HCT116 (cell line): Measurements from ENCODE around the gene AP3D1. TPM values are rescaled to one million over a fixed set of nuclear protein-coding genes. Genes with fewer than 3 reads are reported as not detected.

Experiments used
- ATAC-seq: fragments of 200-7000 bp; cut with Tn5 transposase; 2 replicates; pipeline ENCODE4 v1.9.1; 2020; ENCODE audit warnings: mild to moderate bottlenecking, moderate library complexity
- BruUV-seq: library from RNA; stranded (reverse); fragments of 400-500 nt; replicated peaks from 2 replicates; lab custom pipeline; 2021; lab: Mats Ljungman, UMichigan
- CTCF ChIA-PET: fragments of 300-600 bp; sonication (Branson Sonifier 250); formaldehyde crosslinking; loops from one replicate; lab custom pipeline; 2021; ENCODE audit warnings: antibody characterized with exemption; lab: Charles Lee
- POLR2A ChIA-PET: fragments of 300-600, 350-600 bp; sonication (Branson Sonifier 250); formaldehyde crosslinking; loops from one replicate; lab custom pipeline; 2021; ENCODE audit warnings: antibody characterized with exemption; lab: Charles Lee
- RAD21 ChIA-PET, 2 experiments: fragments of 300-600 bp; sonication (Branson Sonifier 250); formaldehyde crosslinking; loops; one replicate each; lab custom pipeline; 2023; ENCODE audit warnings: low total read pairs in 2 of 2; ENCODE audit not compliant: uncharacterized antibody in 2 of 2, unreplicated experiment in 2 of 2, low non-redundant PET in 1 of 2; lab: Charles Lee
- DNase-seq: peaks from one replicate; pipeline ENCODE4 v3.0.0-alpha.2; 2010; ENCODE audit warnings: low read depth, low spot score
- H2AFZ ChIP-seq: fragments of 200-600 bp; shearing (Covaris generic), sonication (generic); 2 replicates; pipeline ENCODE4 v1.6.1; 2017; ENCODE audit warnings: low read depth, mixed run types, mixed read lengths, antibody characterized with exemption, low read length; ENCODE audit not compliant: poor library complexity, severe bottlenecking
- H3K27ac ChIP-seq: 2 replicates; pipeline ENCODE4 v1.5.1; 2012; ENCODE audit warnings: low read depth, low read length
- H3K27me3 ChIP-seq: fragments of 200-600 bp; sonication (generic); 2 replicates; pipeline ENCODE4 v1.6.1; 2016; ENCODE audit warnings: mixed run types, low read length, mixed read lengths; ENCODE audit not compliant: insufficient read depth
- H3K36me3 ChIP-seq, 2 experiments: fragments of 200-500 bp in 1 of 2; fragments of 200-600 bp in 1 of 2; sonication (Bioruptor generic) in 1 of 2; sonication (generic) in 1 of 2; 2 replicates each; pipeline versions ENCODE4 v1.5.1 to v1.6.1; 2014 to 2016; ENCODE audit warnings: low read length in 2 of 2, inconsistent platforms in 1 of 2, mixed read lengths in 1 of 2, mixed run types in 1 of 2; ENCODE audit not compliant: insufficient read depth in 2 of 2, control insufficient read depth in 1 of 2
- H3K4me1 ChIP-seq, 2 experiments: fragments of 200-600 bp in 1 of 2; sonication (generic) in 1 of 2; 2 replicates each; pipeline versions ENCODE4 v1.5.1 to v1.6.1; 2012 to 2017; ENCODE audit warnings: low read length in 2 of 2, inconsistent platforms in 1 of 2, mild to moderate bottlenecking in 1 of 2, mixed read lengths in 1 of 2, mixed run types in 1 of 2, moderate library complexity in 1 of 2; ENCODE audit not compliant: insufficient read depth in 2 of 2, control insufficient read depth in 1 of 2
- H3K4me2 ChIP-seq: fragments of 200-600 bp; sonication (generic); 2 replicates; pipeline ENCODE4 v1.6.1; 2017; ENCODE audit warnings: mixed run types, low read length, mixed read lengths
- H3K4me3 ChIP-seq, 2 experiments: fragments of 200-600 bp in 1 of 2; sonication (generic) in 1 of 2; replicated peaks in 1 of 2; 2 replicates each; pipeline ENCODE4 v1.5.1; 2011 to 2016; ENCODE audit warnings: low read length in 2 of 2, control low read depth in 1 of 2, low read depth in 1 of 2, mild to moderate bottlenecking in 1 of 2, mixed read lengths in 1 of 2, mixed run types in 1 of 2
- H3K79me2 ChIP-seq: fragments of 200-600 bp; sonication (generic); 2 replicates; pipeline ENCODE4 v1.6.1; 2017; ENCODE audit warnings: mild to moderate bottlenecking, mixed run types, low read length, moderate library complexity, mixed read lengths; ENCODE audit not compliant: insufficient read depth
- H3K9ac ChIP-seq: fragments of 200-600 bp; sonication (generic); 2 replicates; pipeline ENCODE4 v1.6.1; 2016; ENCODE audit warnings: low read length, mixed read lengths
- H3K9me2 ChIP-seq: fragments of 200-600 bp; sonication (generic), shearing (Covaris generic); 2 replicates; pipeline ENCODE4 v1.6.1; 2017; ENCODE audit warnings: mixed run types, mild to moderate bottlenecking, moderate library complexity; ENCODE audit not compliant: insufficient read depth
- H3K9me3 ChIP-seq, 2 experiments: fragments of 200-500 bp in 1 of 2; fragments of 200-600 bp in 1 of 2; sonication (Bioruptor generic) in 1 of 2; sonication (generic) in 1 of 2; 2 replicates each; pipeline ENCODE4 v1.6.1; 2014 to 2017; ENCODE audit warnings: low read length in 2 of 2, mixed read lengths in 2 of 2, inconsistent platforms in 1 of 2, low read depth in 1 of 2, mild to moderate bottlenecking in 1 of 2, mixed run types in 1 of 2, moderate library complexity in 1 of 2; ENCODE audit not compliant: control insufficient read depth in 1 of 2, insufficient read depth in 1 of 2
- H4K20me1 ChIP-seq: fragments of 200-600 bp; sonication (generic), shearing (Covaris generic); 2 replicates; pipeline ENCODE4 v1.6.1; 2017; ENCODE audit warnings: mixed run types, mild to moderate bottlenecking, moderate library complexity; ENCODE audit not compliant: insufficient read depth
- CEBPB ChIP-seq: IDR thresholded peaks from 2 replicates; pipeline ENCODE4 v1.6.1; 2012; ENCODE audit warnings: low read depth
- EGR1 ChIP-seq: IDR thresholded peaks from 2 replicates; pipeline ENCODE4 v1.6.1; 2012; ENCODE audit warnings: low read depth
- EZH2 ChIP-seq: fragments of 200-600 bp; sonication (generic); IDR thresholded peaks from 2 replicates; pipeline ENCODE4 v1.6.1; 2017; ENCODE audit warnings: antibody characterized with exemption, mixed run types
- EZH2phosphoT487 ChIP-seq: fragments of 200-600 bp; IDR thresholded peaks from 2 replicates; pipeline ENCODE4 v1.6.1; 2018; ENCODE audit warnings: antibody characterized with exemption, borderline replicate concordance
- JUND ChIP-seq: IDR thresholded peaks from 2 replicates; pipeline ENCODE4 v1.6.1; 2012
- POLR2A ChIP-seq: IDR thresholded peaks from 2 replicates; pipeline ENCODE4 v1.7.0; 2011; ENCODE audit warnings: borderline replicate concordance; ENCODE audit not compliant: insufficient read depth, insufficient read length; ENCODE audit errors: extremely low read depth
- POLR2AphosphoS5 ChIP-seq: IDR thresholded peaks from 2 replicates; pipeline ENCODE4 v1.6.1; 2011; ENCODE audit warnings: mild to moderate bottlenecking, low read depth, low read length, moderate library complexity
- RAD21 ChIP-seq: IDR thresholded peaks from 2 replicates; pipeline ENCODE4 v1.6.1; 2012; ENCODE audit warnings: low read depth, mild to moderate bottlenecking
- SIN3A ChIP-seq: IDR thresholded peaks from 2 replicates; pipeline ENCODE4 v1.6.1; 2012; ENCODE audit warnings: low read depth
- SP1 ChIP-seq: IDR thresholded peaks from 2 replicates; pipeline ENCODE4 v1.6.1; 2012; ENCODE audit warnings: low read depth
- TCF7L2 ChIP-seq: IDR thresholded peaks from 2 replicates; pipeline ENCODE4 v1.7.0; 2011; ENCODE audit warnings: borderline replicate concordance, inconsistent platforms; ENCODE audit not compliant: insufficient read depth, insufficient read length; ENCODE audit errors: extremely low read depth
- YY1 ChIP-seq: IDR thresholded peaks from 2 replicates; pipeline ENCODE4 v1.6.1; 2011; ENCODE audit warnings: low read length, low read depth, moderate library complexity, mild to moderate bottlenecking; ENCODE audit not compliant: insufficient replicate concordance; ENCODE audit errors: extremely low read depth
- ZNF274 ChIP-seq: fragments of 200-500 bp; sonication (Bioruptor generic); IDR thresholded peaks from 2 replicates; pipeline ENCODE4 v1.6.1; 2014; ENCODE audit warnings: mild to moderate bottlenecking, low read depth, low read length, inconsistent platforms
- intact Hi-C: fragments of 100-400 bp; cut with micrococcal nuclease; formaldehyde crosslinking; loops from 2 replicates; pipeline ENCODE4 v1.10.0; 2022
- total RNA-seq: library from RNA; stranded (reverse); gene quantifications from one replicate; pipeline ENCODE4 v1.2.1, GENCODE V29; 2021; ENCODE audit not compliant: unreplicated experiment
- TF ChIP-seq, protein P1 (sequence below): IDR thresholded peaks from 2 replicates; pipeline ENCODE4 v1.6.1; 2012
- TF ChIP-seq, protein P2 (sequence below): IDR thresholded peaks from 2 replicates; pipeline ENCODE4 v1.6.1; 2011; ENCODE audit warnings: mild to moderate bottlenecking, low read length, moderate library complexity; ENCODE audit not compliant: insufficient replicate concordance; ENCODE audit errors: extremely low read depth

AP3D1 gene
- total RNA-seq, 1 experiment from 2014 or later = 137 TPM

GRCh38 chr19:2132731-2133490, 18.5 kb downstream of the AP3D1 start:
- TF ChIP-seq POLR2A = no peak
- TF ChIP-seq, protein P1, sequence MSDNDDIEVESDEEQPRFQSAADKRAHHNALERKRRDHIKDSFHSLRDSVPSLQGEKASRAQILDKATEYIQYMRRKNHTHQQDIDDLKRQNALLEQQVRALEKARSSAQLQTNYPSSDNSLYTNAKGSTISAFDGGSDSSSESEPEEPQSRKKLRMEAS = no peak
- no peak for TF ChIP-seq EZH2phosphoT487
- TF ChIP-seq JUND = no peak
- TF ChIP-seq ZNF274 = no peak
- CTCF ChIA-PET = no interaction called here
- ATAC-seq (no peak), DNase-seq (no peak)
- Histone ChIP-seq H3K27ac (no peak overlapping the region), H3K9me3 (no peaks in the 10 kb centered on the region), H3K4me2 (no peak overlapping the region), H4K20me1 (no peaks in the 10 kb centered on the region), H3K36me3 (peaks cover 17 to 53% of the 10 kb centered on the region in 2 experiments), H3K9ac (no peak overlapping the region), H2AFZ (no peak overlapping the region), H3K4me3 (no peak overlapping the region), H3K4me1 (no peaks in the 10 kb centered on the region), H3K79me2 (peaks cover 67% of the 10 kb centered on the region), H3K9me2 (no peaks in the 10 kb centered on the region), H3K27me3 (no peaks in the 10 kb centered on the region)
- intact Hi-C loops = no loop called here
- POLR2A ChIA-PET = no interaction called here
- RAD21 ChIA-PET = interaction anchor here in 1 of 2 experiments (0.5 kb wide), 1 partner anchor 259 kb away, joined by 3 read pairs; no protein-coding TSS in a partner anchor
- BruUV-seq = no TSS peak

GRCh38 chr19:2132191-2132590, 19.2 kb downstream of the AP3D1 start:
- H3K27me3 ChIP-seq = no peaks in the 10 kb centered on the region
- ChIA-PET POLR2A (no interaction called here), CTCF (no interaction called here), RAD21 (no interaction called here)
- intact Hi-C loops = no loop called here
- no peak overlapping the region for H3K4me3 ChIP-seq
- DNase-seq = no peak
- no peak overlapping the region for H2AFZ ChIP-seq
- no peak overlapping the region for H3K27ac ChIP-seq
- peaks cover 12 to 51% of the 10 kb centered on the region in 2 experiments for H3K36me3 ChIP-seq
- H3K79me2 ChIP-seq = peaks cover 64% of the 10 kb centered on the region
- H4K20me1 ChIP-seq = no peaks in the 10 kb centered on the region
- no peaks in the 10 kb centered on the region for H3K4me1 ChIP-seq
- H3K9me2 ChIP-seq = no peaks in the 10 kb centered on the region
- BruUV-seq = no TSS peak
- no peaks in the 10 kb centered on the region for H3K9me3 ChIP-seq
- H3K9ac ChIP-seq = no peak overlapping the region
- no peak for ATAC-seq
- TF ChIP-seq, protein P2, sequence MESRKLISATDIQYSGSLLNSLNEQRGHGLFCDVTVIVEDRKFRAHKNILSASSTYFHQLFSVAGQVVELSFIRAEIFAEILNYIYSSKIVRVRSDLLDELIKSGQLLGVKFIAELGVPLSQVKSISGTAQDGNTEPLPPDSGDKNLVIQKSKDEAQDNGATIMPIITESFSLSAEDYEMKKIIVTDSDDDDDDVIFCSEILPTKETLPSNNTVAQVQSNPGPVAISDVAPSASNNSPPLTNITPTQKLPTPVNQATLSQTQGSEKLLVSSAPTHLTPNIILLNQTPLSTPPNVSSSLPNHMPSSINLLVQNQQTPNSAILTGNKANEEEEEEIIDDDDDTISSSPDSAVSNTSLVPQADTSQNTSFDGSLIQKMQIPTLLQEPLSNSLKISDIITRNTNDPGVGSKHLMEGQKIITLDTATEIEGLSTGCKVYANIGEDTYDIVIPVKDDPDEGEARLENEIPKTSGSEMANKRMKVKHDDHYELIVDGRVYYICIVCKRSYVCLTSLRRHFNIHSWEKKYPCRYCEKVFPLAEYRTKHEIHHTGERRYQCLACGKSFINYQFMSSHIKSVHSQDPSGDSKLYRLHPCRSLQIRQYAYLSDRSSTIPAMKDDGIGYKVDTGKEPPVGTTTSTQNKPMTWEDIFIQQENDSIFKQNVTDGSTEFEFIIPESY = no peak
- TF ChIP-seq EGR1 (no peak), SIN3A (no peak), TCF7L2 (no peak), SP1 (no peak), POLR2AphosphoS5 (no peak), EZH2 (no peak), RAD21 (no peak), CEBPB (no peak), YY1 (no peak)
- TF ChIP-seq, protein P1 = no peak
- TF ChIP-seq, all 23 proteins: peak for 0
- no peak overlapping the region for H3K4me2 ChIP-seq
